Measurements from ENCODE around the gene OR2M4. TPM values are rescaled to one million over a fixed set of nuclear protein-coding genes. Genes with fewer than 3 reads are reported as not detected.

Gene OR2M4
- total and polyA plus RNA-seq, 2 donors (not counting 3 experiments of a cell fraction or from before 2014, with no cell fraction given) = not detected

- H3K27me3 ChIP-seq (ENCODE audit: control insufficient read depth in 2 of 2, insufficient read depth in 2 of 2, low read length in 2 of 2) = no peaks in the 10 kb centered on the region
- H2AFZ ChIP-seq (ENCODE audit: low read depth, low read length) = no peak within 1 kb of the TSS
- no peaks in the 10 kb centered on the region for H4K20me1 ChIP-seq (replicated peaks; ENCODE audit: control insufficient read depth, extremely low read depth, insufficient read depth, low read length)
- BruUV-seq (replicated peaks) = no TSS peak
- H3K9ac ChIP-seq (replicated peaks; ENCODE audit: extremely low read depth, insufficient read depth, low read length) = no peak within 1 kb of the TSS
- peaks cover 2% of the 10 kb centered on the region for H3K9me3 ChIP-seq (replicated peaks; ENCODE audit: control insufficient read depth, insufficient read depth, low read length)
- intact Hi-C loops (cut with micrococcal nuclease) (no loop called here), dilution Hi-C loops (cut with MboI; ENCODE audit: extremely low pct_ligation_motif_present, low sequenced_read_pairs) (no loop called here)
- no peak within 1 kb of the TSS for H3K27ac ChIP-seq (ENCODE audit: insufficient read depth, low read depth, low read length)
- H3K4me1 ChIP-seq (ENCODE audit: control insufficient read depth, extremely low read depth, insufficient read depth, low read length) = no peaks in the 10 kb centered on the region
- no peaks in the 10 kb centered on the region for H3K9me1 ChIP-seq (replicated peaks; ENCODE audit: control insufficient read depth, extremely low read depth, insufficient read depth, low read length)
- no peak within 1 kb of the TSS for H3K4me2 ChIP-seq (ENCODE audit: insufficient read depth, low read length)
- H3K79me2 ChIP-seq (ENCODE audit: control insufficient read depth, insufficient read depth, low read length) = no peaks in the 10 kb centered on the region
- FAIRE-seq = no peak
- no peak within 1 kb of the TSS for H3K4me3 ChIP-seq (replicated peaks in 1 of 3; ENCODE audit: insufficient read depth in 1 of 3, low read depth in 1 of 3, low read length in 3 of 3)
- POLR2A ChIA-PET = no interaction called here
- TF ChIP-seq GATA2 (IDR thresholded peaks at IDR 0.05; ENCODE audit: insufficient read depth, insufficient read length, low read depth, low read length) (no peak), POLR2AphosphoS5 (IDR thresholded peaks at IDR 0.05; ENCODE audit: insufficient read depth, low read depth, low read length) (no peak), JUN (IDR thresholded peaks at IDR 0.05; ENCODE audit: borderline replicate concordance, insufficient read depth, insufficient read length, low read depth) (no peak), EZH2 (IDR thresholded peaks at IDR 0.05; ENCODE audit: borderline replicate concordance, low read depth, low read length, severe bottlenecking) (no peak), MYC (IDR thresholded peaks at IDR 0.05; ENCODE audit: low read depth, low read length) (no peak), POLR2A (IDR thresholded peaks at IDR 0.05; ENCODE audit: low read depth, low read length) (no peak), FOS (IDR thresholded peaks at IDR 0.05; ENCODE audit: borderline replicate concordance, insufficient read depth, low read length) (no peak)
- TF ChIP-seq, protein P1, sequence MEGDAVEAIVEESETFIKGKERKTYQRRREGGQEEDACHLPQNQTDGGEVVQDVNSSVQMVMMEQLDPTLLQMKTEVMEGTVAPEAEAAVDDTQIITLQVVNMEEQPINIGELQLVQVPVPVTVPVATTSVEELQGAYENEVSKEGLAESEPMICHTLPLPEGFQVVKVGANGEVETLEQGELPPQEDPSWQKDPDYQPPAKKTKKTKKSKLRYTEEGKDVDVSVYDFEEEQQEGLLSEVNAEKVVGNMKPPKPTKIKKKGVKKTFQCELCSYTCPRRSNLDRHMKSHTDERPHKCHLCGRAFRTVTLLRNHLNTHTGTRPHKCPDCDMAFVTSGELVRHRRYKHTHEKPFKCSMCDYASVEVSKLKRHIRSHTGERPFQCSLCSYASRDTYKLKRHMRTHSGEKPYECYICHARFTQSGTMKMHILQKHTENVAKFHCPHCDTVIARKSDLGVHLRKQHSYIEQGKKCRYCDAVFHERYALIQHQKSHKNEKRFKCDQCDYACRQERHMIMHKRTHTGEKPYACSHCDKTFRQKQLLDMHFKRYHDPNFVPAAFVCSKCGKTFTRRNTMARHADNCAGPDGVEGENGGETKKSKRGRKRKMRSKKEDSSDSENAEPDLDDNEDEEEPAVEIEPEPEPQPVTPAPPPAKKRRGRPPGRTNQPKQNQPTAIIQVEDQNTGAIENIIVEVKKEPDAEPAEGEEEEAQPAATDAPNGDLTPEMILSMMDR (IDR thresholded peaks at IDR 0.05; ENCODE audit: extremely low read depth in 1 of 2, insufficient read depth in 1 of 2, low read depth in 1 of 2, low read length in 2 of 2) = no peak
- TF ChIP-seq, protein P2, sequence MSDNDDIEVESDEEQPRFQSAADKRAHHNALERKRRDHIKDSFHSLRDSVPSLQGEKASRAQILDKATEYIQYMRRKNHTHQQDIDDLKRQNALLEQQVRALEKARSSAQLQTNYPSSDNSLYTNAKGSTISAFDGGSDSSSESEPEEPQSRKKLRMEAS (IDR thresholded peaks at IDR 0.05; ENCODE audit: insufficient read depth, insufficient read length) = no peak
- DNase-seq (ENCODE audit: low read depth, low spot score) = no peak
- H3K36me3 ChIP-seq (ENCODE audit: control insufficient read depth in 2 of 2, extremely low read depth in 1 of 2, insufficient read depth in 2 of 2, low read length in 2 of 2) = no peaks in the 10 kb centered on the region
- CTCF ChIA-PET = no interaction called here
Observed at GRCh38 chr1:248277876-248278275, 46.7 kb downstream of the OR2M4 start, which contains the start of gene OR2T33. OR2T33 (minus strand) TSS chr1:248277976; CDS start chr1:248273814, 4,162 bp downstream.

Data from endothelial cell of umbilical vein (primary cell).